Motor neuron (in vitro differentiated cells): ENCODE data around the gene RPS6KB2. TPM values are rescaled to one million over a fixed set of nuclear protein-coding genes. Genes with fewer than 3 reads are reported as not detected.

Experiments used
- ATAC-seq, 8 experiments: fragments of 200-7000 bp; cut with Tn5 transposase; replicated peaks in 6 of 8; 2 replicates each; pipeline ENCODE4 v1.8.0; 2021; ENCODE audit warnings: mild to moderate bottlenecking in 8 of 8, moderate library complexity in 8 of 8
- H3K27ac ChIP-seq, 2 donors: fragments of 250-450 bp; sonication (Bioruptor Pico); 2 replicates each; pipeline ENCODE4 v1.9.0; 2021; ENCODE audit warnings: antibody characterized with exemption in 2 of 2, mild to moderate bottlenecking in 2 of 2, moderate library complexity in 1 of 2
- H3K4me1 ChIP-seq, 2 donors: fragments of 250-450 bp; sonication (Bioruptor Pico); replicated peaks in 1 of 2; 2 replicates each; pipeline ENCODE4 v1.6.1; 2021; ENCODE audit warnings: antibody characterized with exemption in 2 of 2, mild to moderate bottlenecking in 2 of 2, moderate library complexity in 1 of 2
- H3K4me3 ChIP-seq, 5 donors: fragments of 250-450 bp; sonication (Bioruptor Pico); 2 replicates each; pipeline ENCODE4 v1.9.0; 2021; ENCODE audit warnings: antibody characterized with exemption in 5 of 5, mild to moderate bottlenecking in 5 of 5, moderate library complexity in 4 of 5
- WGBS, 10 experiments: fragments of 450-650 bp; shearing (Covaris generic); methylation state at CpG; one replicate each; pipeline ENCODE4 v1.0.0; 2022; 5-methylcytosine and 5-hydroxymethylcytosine counted together
- in situ Hi-C, 9 experiments: fragments of 400-800 bp; cut with MboI; loops; one replicate each; pipeline ENCODE4 v1.15.0; 2021; ENCODE audit warnings: low sequenced_read_pairs in 9 of 9, low pct_unique_long_range_greater_than_20kb in 2 of 9; ENCODE audit not compliant: unreplicated experiment in 9 of 9
- total RNA-seq, 8 experiments: library from RNA; unstranded; fragments of 300-600 nt; gene quantifications; 2 replicates each; pipeline versions ENCODE4 v1.2.3 to v1.2.4, GENCODE V29; 2022

RPS6KB2 gene
- total RNA-seq, 8 experiments from 2014 or later: 21.8 to 48.3 (median 30.6) TPM

GRCh38 chr11:67451658-67451976 lies 23.3 kb downstream of the RPS6KB2 start:
- in situ Hi-C loops: no loop called here
- ATAC-seq: no peak
- no peak overlapping the region for H3K4me3 ChIP-seq
- 70 to 100% (median 100%) methylated on average over 1 to 2 of the region's 14 CpGs; no CpG with 5 or more reads in 7 of the 10 experiments for WGBS, 10 experiments
- peaks cover 0 to 6% of the 10 kb centered on the region in 2 donors for H3K4me1 ChIP-seq
- H3K27ac ChIP-seq: no peak overlapping the region

- no peak within 1 kb of the TSS for H3K27ac ChIP-seq
- peaks cover 0 to 6% of the 10 kb centered on the region in 2 donors for H3K4me1 ChIP-seq
- 50 to 100% (median 92%) methylated on average over 1 to 19 of the region's 33 CpGs; no CpG with 5 or more reads in 3 of the 10 experiments for WGBS, 10 experiments
- in situ Hi-C loops: no loop called here
- no peak for ATAC-seq
- H3K4me3 ChIP-seq: no peak within 1 kb of the TSS
Observed at GRCh38 chr11:67452141-67452952, 24.1 kb downstream of the RPS6KB2 start, which contains the start of gene GPR152. Gene GPR152, minus strand, starts transcription at chr11:67452729. Its CDS starts 5 bp downstream, at chr11:67452724.

- ATAC-seq: no peak
- in situ Hi-C loops: no loop called here
- 60 to 87% (median 83%) methylated on average over 1 to 3 of the region's 21 CpGs; no CpG with 5 or more reads in 7 of the 10 experiments for WGBS, 10 experiments
Observed at GRCh38 chr11:67453816-67454732, 25.8 kb downstream of the RPS6KB2 start.

GRCh38 chr11:67455054-67455453 lies 26.8 kb downstream of the RPS6KB2 start, which contains the start of gene CABP4:
Gene CABP4, plus strand, starts transcription at chr11:67455354. Its CDS starts 70 bp downstream, at chr11:67455424.
- ATAC-seq: no peak
- 60 to 71% methylated on average over 1 of the region's 3 CpGs; no CpG with 5 or more reads in 8 of the 10 experiments for WGBS, 10 experiments
- Histone ChIP-seq H3K4me1 (peaks cover 0 to 6% of the 10 kb centered on the region in 2 donors), H3K27ac (no peak within 1 kb of the TSS), H3K4me3 (no peak within 1 kb of the TSS)
- in situ Hi-C loops: no loop called here

More at GRCh38 chr11:67453816-67454732, 25.8 kb downstream of the RPS6KB2 start:
- H3K4me3 ChIP-seq: no peak overlapping the region
- H3K27ac ChIP-seq: no peak overlapping the region
- peaks cover 0 to 6% of the 10 kb centered on the region in 2 donors for H3K4me1 ChIP-seq

- in situ Hi-C loops: no loop called here
- ATAC-seq: peak in 4 of 8 experiments; percentile 10 to 15 (median 12)
- 0 to 90% (median 81%) methylated on average over 1 to 4 of the region's 25 CpGs; no CpG with 5 or more reads in 6 of the 10 experiments for WGBS, 10 experiments
- Histone ChIP-seq H3K4me1 (peaks cover 0 to 6% of the 10 kb centered on the region in 2 donors), H3K4me3 (no peak overlapping the region), H3K27ac (no peak overlapping the region)
Observed at GRCh38 chr11:67456068-67456705, 27.9 kb downstream of the RPS6KB2 start.

- Histone ChIP-seq H3K27ac (no peak overlapping the region), H3K4me3 (no peak overlapping the region), H3K4me1 (peaks cover 0 to 6% of the 10 kb centered on the region in 2 donors)
- 57 to 60% methylated on average over 1 to 2 of the region's 12 CpGs; no CpG with 5 or more reads in 8 of the 10 experiments for WGBS, 10 experiments
- in situ Hi-C loops: no loop called here
- ATAC-seq: peak in 1 of 8 experiments; percentile 8
Observed at GRCh38 chr11:67457453-67457852, 29.2 kb downstream of the RPS6KB2 start.

- Histone ChIP-seq H3K27ac (no peak overlapping the region), H3K4me3 (no peak overlapping the region), H3K4me1 (peaks cover 0 to 6% of the 10 kb centered on the region in 2 donors)
- in situ Hi-C loops: no loop called here
- no peak for ATAC-seq
- WGBS, 10 experiments: 35 to 100% (median 93%) methylated on average over 2 to 9 of the region's 19 CpGs; no CpG with 5 or more reads in 5 of the 10 experiments
Observed at GRCh38 chr11:67458266-67458665, 30.0 kb downstream of the RPS6KB2 start.

- H3K4me1 ChIP-seq: peaks cover 16 to 17% of the 10 kb centered on the region in 2 donors
- in situ Hi-C loops: no loop called here
- H3K27ac ChIP-seq: no peak overlapping the region
- H3K4me3 ChIP-seq: no peak overlapping the region
- 80 to 100% (median 98%) methylated on average over 1 to 5 of the region's 10 CpGs; no CpG with 5 or more reads in 2 of the 10 experiments for WGBS, 10 experiments
- ATAC-seq: no peak
Observed at GRCh38 chr11:67463186-67463585, 34.9 kb downstream of the RPS6KB2 start.

- peak in 5 of 8 experiments; percentile 38 to 52 (median 47) for ATAC-seq
- H3K4me1 ChIP-seq: peaks cover 17 to 19% of the 10 kb centered on the region in 2 donors
- peak overlapping the region; percentile 30 to 63 for H3K27ac ChIP-seq
- WGBS, 10 experiments: 79 to 100% (median 81%) methylated on average over 1 to 9 of the region's 20 CpGs; no CpG with 5 or more reads in 3 of the 10 experiments
- in situ Hi-C loops: no loop called here
- H3K4me3 ChIP-seq: peak overlapping the region; percentile 48 to 67 (median 56)
Observed at GRCh38 chr11:67463680-67464410, 35.6 kb downstream of the RPS6KB2 start.

- Histone ChIP-seq H3K27ac (peak overlapping the region; percentile 81), H3K4me1 (peaks cover 18 to 21% of the 10 kb centered on the region in 2 donors), H3K4me3 (peak overlapping the region; percentile 48 to 67 (median 56))
- in situ Hi-C loops: no loop called here
- WGBS, 10 experiments: 10 to 100% (median 30%) methylated on average over 1 to 4 of the region's 56 CpGs; no CpG with 5 or more reads in 5 of the 10 experiments
- ATAC-seq: peak; percentile 11 to 70 (median 58)
Observed at GRCh38 chr11:67464411-67465188, 36.3 kb downstream of the RPS6KB2 start.

GRCh38 chr11:67465189-67465510 lies 36.9 kb downstream of the RPS6KB2 start:
- in situ Hi-C loops: no loop called here
- peak overlapping the region; percentile 81 for H3K27ac ChIP-seq
- WGBS, 10 experiments: 50% methylated on average over 1 of the region's 3 CpGs; no CpG with 5 or more reads in 9 of the 10 experiments
- H3K4me3 ChIP-seq: peak overlapping the region; percentile 48 to 67 (median 56)
- H3K4me1 ChIP-seq: peaks cover 20 to 23% of the 10 kb centered on the region in 2 donors
- ATAC-seq: no peak
